CD4-positive, alpha-beta T cell (primary cell): ENCODE measurements around the gene LRRC57. TPM values are rescaled to one million over a fixed set of nuclear protein-coding genes. Genes with fewer than 3 reads are reported as not detected.

Experiments
- ATAC-seq: fragments of 200-7000 bp; cut with Tn5 transposase; one replicate; pipeline ENCODE4 v1.10.0; 2022; ENCODE audit warnings: mild to moderate bottlenecking; ENCODE audit not compliant: poor library complexity
- CTCF ChIA-PET: fragments of 350-600 bp; sonication (Branson Sonifier 250); formaldehyde crosslinking; loops from one replicate; lab custom pipeline; 2021; ENCODE audit warnings: antibody characterized with exemption, inconsistent platforms; lab: Charles Lee
- POLR2A ChIA-PET: fragments of 350-600 bp; sonication (Branson Sonifier 250); formaldehyde crosslinking; loops from one replicate; lab custom pipeline; 2021; ENCODE audit warnings: antibody characterized with exemption, inconsistent platforms; lab: Charles Lee
- DNase-seq, 14 experiments: peaks; one replicate each; pipeline ENCODE4 v3.0.0-alpha.2; 2013 to 2020; ENCODE audit warnings: mixed read lengths in 2 of 14
- H3K27ac ChIP-seq, 2 donors: one replicate each; pipeline versions ENCODE4 v1.5.1 to v1.7.0; 2013; ENCODE audit warnings: low read length in 2 of 2, low read depth in 1 of 2, mild to moderate bottlenecking in 1 of 2
- H3K27me3 ChIP-seq, 2 experiments: 1 replicate in 1 of 2; 2 replicates in 1 of 2; pipeline versions ENCODE4 v1.6.1 to v1.7.0; 2013; ENCODE audit warnings: low read length in 2 of 2, control low read depth in 1 of 2, mild to moderate bottlenecking in 1 of 2, moderate library complexity in 1 of 2; ENCODE audit not compliant: insufficient read depth in 2 of 2, control insufficient read depth in 1 of 2
- H3K36me3 ChIP-seq: one replicate; pipeline ENCODE4 v1.6.1; 2013; ENCODE audit warnings: low read length, control low read depth; ENCODE audit not compliant: insufficient read depth
- H3K4me1 ChIP-seq: one replicate; pipeline ENCODE4 v1.6.1; 2013; ENCODE audit warnings: low read length, control low read depth; ENCODE audit not compliant: insufficient read depth
- H3K4me3 ChIP-seq: one replicate; pipeline ENCODE4 v1.5.1; 2013; ENCODE audit warnings: mild to moderate bottlenecking, low read length, moderate library complexity
- H3K9me3 ChIP-seq, 2 experiments: 1 replicate in 1 of 2; 2 replicates in 1 of 2; pipeline versions ENCODE4 v1.6.1 to v1.7.0; 2013; ENCODE audit warnings: low read length in 2 of 2, mild to moderate bottlenecking in 2 of 2, control low read depth in 1 of 2, moderate library complexity in 1 of 2; ENCODE audit not compliant: control insufficient read depth in 1 of 2, insufficient read depth in 1 of 2
- H3K27ac Mint-ChIP-seq: one replicate; pipeline ENCODE4 v1.8.0; 2020; ENCODE audit warnings: mixed read lengths
- H3K27me3 Mint-ChIP-seq: one replicate; pipeline ENCODE4 v1.8.0; 2021; ENCODE audit warnings: mixed read lengths
- H3K36me3 Mint-ChIP-seq: one replicate; pipeline ENCODE4 v1.8.0; 2021; ENCODE audit warnings: low read depth, mixed read lengths
- H3K4me1 Mint-ChIP-seq: one replicate; pipeline ENCODE4 v1.8.0; 2021; ENCODE audit warnings: low read depth, mixed read lengths
- H3K4me3 Mint-ChIP-seq: one replicate; pipeline ENCODE4 v1.8.0; 2020; ENCODE audit warnings: mild to moderate bottlenecking, mixed read lengths
- H3K9me3 Mint-ChIP-seq: one replicate; pipeline ENCODE4 v1.8.0; 2020; ENCODE audit warnings: mixed read lengths
- CTCF ChIP-seq: fragments of 200-600 bp; IDR thresholded peaks from one replicate; pipeline ENCODE4 v1.8.0; 2022; ENCODE audit warnings: antibody characterized with exemption, mild to moderate bottlenecking
- intact Hi-C, 2 experiments: fragments of 100-400 bp; cut with DNase I in 1 of 2; cut with micrococcal nuclease in 1 of 2; formaldehyde crosslinking; loops; one replicate each; pipeline versions ENCODE4 v1.15.1 to v1.9.0; 2023 to 2025; cut with DNase I, micrococcal nuclease
- total RNA-seq, 174 experiments: library from RNA in 2 of 174; stranded (reverse) in 2 of 174; gene quantifications; one replicate each; pipeline ENCODE4 v1.2.3 and lab custom pipeline; 2021 to 2026

LRRC57 gene
- total RNA-seq, 2 experiments from 2014 or later: 25.8 to 29.6 TPM

DNA sequence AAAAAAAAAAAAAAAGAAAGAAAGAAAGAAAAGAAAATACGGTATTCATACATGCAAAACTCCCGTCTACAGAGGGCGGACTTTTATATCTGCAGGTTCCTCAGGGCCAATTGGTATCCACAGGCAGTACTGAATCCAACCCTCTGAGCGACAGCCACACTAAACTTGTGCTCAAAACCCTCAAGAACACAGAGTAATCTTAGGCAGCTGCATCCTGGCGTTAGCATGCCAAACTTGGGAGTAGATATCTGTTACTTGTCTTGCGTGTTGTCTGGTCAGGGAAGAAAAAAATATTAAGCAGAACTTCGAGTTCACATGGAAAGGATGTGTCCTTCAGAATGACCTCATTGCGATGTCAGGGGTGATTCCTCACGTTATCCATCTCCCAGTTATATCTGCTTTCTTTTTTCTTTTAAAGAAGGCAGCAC is 40.3 kb downstream of the LRRC57 start:
- H3K4me1 ChIP-seq: no peaks in the 10 kb centered on the region
- no peaks in the 10 kb centered on the region for H3K9me3 ChIP-seq
- H3K4me3 ChIP-seq: no peak overlapping the region
- H3K36me3 ChIP-seq: peaks cover 22% of the 10 kb centered on the region
- no peaks in the 10 kb centered on the region for H3K27me3 Mint-ChIP-seq
- H3K27ac Mint-ChIP-seq: no peak overlapping the region
- POLR2A ChIA-PET: no interaction called here
- intact Hi-C loops: no loop called here
- CTCF ChIA-PET: no interaction called here
- H3K36me3 Mint-ChIP-seq: peaks cover 30% of the 10 kb centered on the region
- H3K27ac ChIP-seq: no peak overlapping the region
- DNase-seq (no peak), ATAC-seq (no peak)
- H3K27me3 ChIP-seq: no peaks in the 10 kb centered on the region
- no peak for TF ChIP-seq CTCF
- H3K4me3 Mint-ChIP-seq: no peak overlapping the region
- peaks cover 6% of the 10 kb centered on the region for H3K4me1 Mint-ChIP-seq
- H3K9me3 Mint-ChIP-seq: no peaks in the 10 kb centered on the region

DNA sequence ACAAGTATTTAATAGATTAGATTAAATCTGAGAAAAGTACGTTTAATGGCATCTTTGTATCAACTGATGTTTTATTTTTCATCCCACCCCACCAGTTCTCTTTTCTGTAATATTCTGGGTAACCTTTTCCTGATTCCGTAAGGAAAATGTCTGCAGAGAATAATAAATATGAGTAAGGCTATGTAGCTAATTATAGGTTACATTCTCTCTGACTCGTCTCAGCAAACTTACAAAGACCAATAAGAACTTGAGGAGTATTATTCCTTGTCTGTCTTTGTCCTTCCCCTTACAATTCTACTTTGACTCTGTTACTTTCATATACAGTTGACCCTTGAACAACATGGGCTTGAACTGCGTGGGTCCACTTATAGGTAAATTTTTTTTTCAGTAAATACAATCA is 41.1 kb downstream of the LRRC57 start:
- H3K4me3 ChIP-seq: no peak overlapping the region
- no peaks in the 10 kb centered on the region for H3K27me3 Mint-ChIP-seq
- no peaks in the 10 kb centered on the region for H3K4me1 ChIP-seq
- peaks cover 23% of the 10 kb centered on the region for H3K36me3 Mint-ChIP-seq
- no peak overlapping the region for H3K4me3 Mint-ChIP-seq
- H3K4me1 Mint-ChIP-seq: peaks cover 6% of the 10 kb centered on the region
- POLR2A ChIA-PET: no interaction called here
- H3K27ac ChIP-seq: no peak overlapping the region
- intact Hi-C loops: no loop called here
- H3K36me3 ChIP-seq: peaks cover 16% of the 10 kb centered on the region
- H3K9me3 ChIP-seq: no peaks in the 10 kb centered on the region
- no peaks in the 10 kb centered on the region for H3K9me3 Mint-ChIP-seq
- CTCF ChIA-PET: no interaction called here
- no peak for TF ChIP-seq CTCF
- no peak for DNase-seq
- no peak overlapping the region for H3K27ac Mint-ChIP-seq
- ATAC-seq: no peak
- H3K27me3 ChIP-seq: no peaks in the 10 kb centered on the region

DNA sequence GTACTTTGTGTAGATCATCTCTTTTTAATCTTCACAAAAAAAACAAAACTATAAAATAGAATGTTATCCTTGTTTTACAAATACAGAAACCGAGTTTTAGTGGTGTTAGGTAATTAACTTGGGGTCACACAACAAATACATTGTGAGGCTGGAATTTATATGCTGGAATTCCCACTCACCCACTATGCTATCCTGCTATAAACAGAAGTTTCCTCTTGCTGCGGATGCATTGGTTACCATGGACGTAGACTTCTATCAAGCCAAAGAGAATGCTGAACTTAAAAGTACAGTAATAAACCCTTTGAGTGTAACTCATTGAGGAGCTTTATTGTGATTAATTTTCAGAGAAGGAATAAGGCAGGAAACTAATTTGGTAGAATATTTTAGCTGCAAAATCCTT is 44.0 kb downstream of the LRRC57 start:
- Histone ChIP-seq H3K4me3 (no peak overlapping the region), H3K27me3 (no peaks in the 10 kb centered on the region), H3K27ac (no peak overlapping the region), H3K9me3 (no peaks in the 10 kb centered on the region), H3K4me1 (peaks cover 5% of the 10 kb centered on the region), H3K36me3 (peaks cover 2% of the 10 kb centered on the region)
- peaks cover 10% of the 10 kb centered on the region for H3K36me3 Mint-ChIP-seq
- H3K9me3 Mint-ChIP-seq: no peaks in the 10 kb centered on the region
- no peaks in the 10 kb centered on the region for H3K27me3 Mint-ChIP-seq
- no peak for DNase-seq
- ChIA-PET POLR2A (interaction anchor here (1.0 to 1.6 kb wide), 2 partner anchors 9 to 10 kb away, joined by 4 read pairs; partner anchors contain the start of gene SNAP23), CTCF (interaction anchor here (1.2 kb wide), 1 partner anchor 22 kb away, joined by 3 read pairs; no protein-coding TSS in a partner anchor)
- no peak for TF ChIP-seq CTCF
- no peak for ATAC-seq
- H3K27ac Mint-ChIP-seq: no peak overlapping the region
- peaks cover 15% of the 10 kb centered on the region for H3K4me1 Mint-ChIP-seq
- H3K4me3 Mint-ChIP-seq: no peak overlapping the region
- intact Hi-C loops: loop anchor here in 1 of 2 experiments (5.0 kb wide), 1 partner anchor 1087 kb away; the partner anchor contains the start of gene RTF1
